IMR-90 (cell line): Measurements from ENCODE around the gene ANO2.

ENCODE experiments used
- BHLHE40 ChIP-seq: fragments of 150-350 bp; IDR thresholded peaks from 2 replicates; pipeline ENCODE4 v1.6.1; 2016; ENCODE audit warnings: mild to moderate bottlenecking, low read depth, low read length
- CTCF ChIP-seq: conservative IDR thresholded peaks from 2 replicates; pipeline ENCODE4 v1.5.1; 2012; ENCODE audit warnings: mild to moderate bottlenecking, low read depth, low read length, improper control_type of control experiment
- POLR2A ChIP-seq: IDR thresholded peaks from 2 replicates; pipeline ENCODE4 v1.6.1; 2012; ENCODE audit warnings: mild to moderate bottlenecking, low read depth, low read length
- SMC3 ChIP-seq: fragments of 150-350 bp; IDR thresholded peaks from 2 replicates; pipeline ENCODE4 v1.6.1; 2016; ENCODE audit warnings: low read depth, mild to moderate bottlenecking, antibody characterized with exemption, low read length, moderate library complexity
- USF2 ChIP-seq: fragments of 150-350 bp; IDR thresholded peaks from 2 replicates; pipeline ENCODE4 v1.6.1; 2017; ENCODE audit warnings: mild to moderate bottlenecking, antibody characterized with exemption, low read length, low read depth

- TF ChIP-seq SMC3, result no peak
- TF ChIP-seq CTCF, result no peak
- TF ChIP-seq USF2, result no peak
- TF ChIP-seq POLR2A, result no peak
- TF ChIP-seq BHLHE40, result no peak
These were observed 366.3 kb downstream of the ANO2 start for GRCh38 chr12:5578775-5579174.
